Caco-2 (cell line): ENCODE measurements around the gene CDK5RAP2. TPM values are rescaled to one million over a fixed set of nuclear protein-coding genes. Genes with fewer than 3 reads are reported as not detected.

Experiments
- BruUV-seq: library from RNA; stranded (reverse); fragments of 400-500 nt; replicated peaks from 2 replicates; lab custom pipeline; 2021; lab: Mats Ljungman, UMichigan
- CTCF ChIA-PET: fragments of 300-600 bp; sonication (Branson Sonifier 250); formaldehyde crosslinking; loops from one replicate; lab custom pipeline; 2022; ENCODE audit warnings: antibody characterized with exemption; lab: Charles Lee
- POLR2A ChIA-PET: fragments of 300-600 bp; sonication (Branson Sonifier 250); formaldehyde crosslinking; loops from one replicate; lab custom pipeline; 2022; ENCODE audit warnings: antibody characterized with exemption; lab: Charles Lee
- DNase-seq, 2 experiments: peaks; one replicate each; pipeline versions ENCODE4 v3.0.0 to v3.0.0-alpha.2; 2020 to 2022
- H3K27me3 ChIP-seq: replicated peaks from 2 replicates; pipeline ENCODE4 v1.6.0; 2011; ENCODE audit warnings: low read length; ENCODE audit not compliant: control insufficient read depth, insufficient read depth
- H3K36me3 ChIP-seq: 2 replicates; pipeline ENCODE4 v1.5.1; 2011; ENCODE audit warnings: low read length; ENCODE audit not compliant: control insufficient read depth, insufficient read depth
- H3K4me1 ChIP-seq: fragments of 250-450 bp; sonication (Bioruptor Pico); 2 replicates; pipeline ENCODE4 v1.5.1; 2020; ENCODE audit warnings: mild to moderate bottlenecking
- H3K4me3 ChIP-seq: 2 replicates; pipeline ENCODE4 v1.5.1; 2011; ENCODE audit warnings: low read depth, mild to moderate bottlenecking, control low read depth, low read length
- H3K9me3 ChIP-seq: fragments of 250-450 bp; sonication (Bioruptor Pico); 2 replicates; pipeline ENCODE4 v1.5.1; 2020; ENCODE audit warnings: mild to moderate bottlenecking, moderate library complexity
- H3K27ac Mint-ChIP-seq: one replicate; pipeline ENCODE4 v1.8.0; 2022; ENCODE audit warnings: mixed read lengths; ENCODE audit not compliant: unreplicated experiment
- H3K27me3 Mint-ChIP-seq: one replicate; pipeline ENCODE4 v1.8.0; 2022; ENCODE audit warnings: mixed read lengths; ENCODE audit not compliant: insufficient read depth, unreplicated experiment
- H3K36me3 Mint-ChIP-seq: one replicate; pipeline ENCODE4 v1.8.0; 2022; ENCODE audit warnings: mild to moderate bottlenecking, mixed read lengths; ENCODE audit not compliant: insufficient read depth, unreplicated experiment
- H3K4me1 Mint-ChIP-seq: one replicate; pipeline ENCODE4 v1.8.0; 2022; ENCODE audit warnings: low read depth, mixed read lengths; ENCODE audit not compliant: unreplicated experiment
- H3K4me3 Mint-ChIP-seq: one replicate; pipeline ENCODE4 v1.8.0; 2022; ENCODE audit warnings: mild to moderate bottlenecking, moderate library complexity, mixed read lengths; ENCODE audit not compliant: unreplicated experiment
- H3K9me3 Mint-ChIP-seq: one replicate; pipeline ENCODE4 v1.8.0; 2022; ENCODE audit warnings: mixed read lengths; ENCODE audit not compliant: unreplicated experiment
- CTCF ChIP-seq, 2 experiments: fragments of 200-600 bp in 1 of 2; IDR thresholded peaks; 1 replicate in 1 of 2; 2 replicates in 1 of 2; pipeline versions ENCODE4 v1.5.1 to v1.8.0; 2011 to 2022; ENCODE audit warnings: antibody characterized with exemption in 1 of 2, control low read depth in 1 of 2, inconsistent platforms in 1 of 2, low read depth in 1 of 2, low read length in 1 of 2, mild to moderate bottlenecking in 1 of 2, moderate library complexity in 1 of 2; ENCODE audit not compliant: insufficient read depth in 1 of 2, severe bottlenecking in 1 of 2, unreplicated experiment in 1 of 2
- intact Hi-C: fragments of 100-400 bp; cut with micrococcal nuclease; formaldehyde crosslinking; loops from one replicate; pipeline ENCODE4 v1.10.0; 2022; ENCODE audit not compliant: unreplicated experiment
- total RNA-seq: library from RNA; stranded (reverse); gene quantifications from 2 replicates; pipeline ENCODE4 v1.2.3, GENCODE V29; 2022

The CDK5RAP2 gene
- total RNA-seq, 1 experiment from 2014 or later: 71.3 TPM

- Histone ChIP-seq H3K27me3 (no peaks in the 10 kb centered on the region), H3K9me3 (no peaks in the 10 kb centered on the region), H3K4me1 (no peaks in the 10 kb centered on the region), H3K4me3 (no peak overlapping the region), H3K36me3 (peaks cover 2% of the 10 kb centered on the region; the same call in 1 of the 2 replicates)
- no peak for DNase-seq
- ChIA-PET POLR2A (no interaction called here), CTCF (interaction anchor here (0.6 to 0.7 kb wide), 2 partner anchors 66 to 1160 kb away, joined by 3 read pairs; no protein-coding TSS in a partner anchor)
- no peak overlapping the region for H3K27ac Mint-ChIP-seq
- intact Hi-C loops: no loop called here
- no TSS peak for BruUV-seq
- H3K4me1 Mint-ChIP-seq: no peaks in the 10 kb centered on the region
- no peaks in the 10 kb centered on the region for H3K27me3 Mint-ChIP-seq
- peaks cover 11% of the 10 kb centered on the region for H3K36me3 Mint-ChIP-seq
- H3K9me3 Mint-ChIP-seq: no peaks in the 10 kb centered on the region
- H3K4me3 Mint-ChIP-seq: no peak overlapping the region
- TF ChIP-seq CTCF (IDR thresholded peaks at IDR 0.05; ENCODE audit: insufficient read depth in 1 of 2, low read depth in 1 of 2, low read length in 1 of 2, severe bottlenecking in 1 of 2, unreplicated experiment in 1 of 2): no peak
These were observed 147.4 kb downstream of the CDK5RAP2 start for GRCh38 chr9:120432600-120432999.

GRCh38 chr9:120431268-120431667 is 148.7 kb downstream of the CDK5RAP2 start:
- intact Hi-C loops: no loop called here
- POLR2A ChIA-PET: no interaction called here
- no TSS peak for BruUV-seq
- no peaks in the 10 kb centered on the region for H3K4me1 Mint-ChIP-seq
- CTCF ChIA-PET: no interaction called here
- Histone ChIP-seq H3K27me3 (no peaks in the 10 kb centered on the region), H3K4me1 (no peaks in the 10 kb centered on the region), H3K4me3 (no peak overlapping the region), H3K9me3 (no peaks in the 10 kb centered on the region), H3K36me3 (peaks cover 2% of the 10 kb centered on the region; the same call in 1 of the 2 replicates)
- no peak overlapping the region for H3K27ac Mint-ChIP-seq
- no peaks in the 10 kb centered on the region for H3K27me3 Mint-ChIP-seq
- no peaks in the 10 kb centered on the region for H3K9me3 Mint-ChIP-seq
- no peak overlapping the region for H3K4me3 Mint-ChIP-seq
- DNase-seq: no peak
- peaks cover 11% of the 10 kb centered on the region for H3K36me3 Mint-ChIP-seq
- TF ChIP-seq CTCF (IDR thresholded peaks at IDR 0.05; ENCODE audit: insufficient read depth in 1 of 2, low read depth in 1 of 2, low read length in 1 of 2, severe bottlenecking in 1 of 2, unreplicated experiment in 1 of 2): no peak

GRCh38 chr9:120424248-120424647 is 155.7 kb downstream of the CDK5RAP2 start:
- Mint-ChIP-seq H3K27ac (no peak overlapping the region), H3K36me3 (peaks cover 38% of the 10 kb centered on the region), H3K9me3 (no peaks in the 10 kb centered on the region), H3K4me1 (no peaks in the 10 kb centered on the region), H3K27me3 (no peaks in the 10 kb centered on the region), H3K4me3 (no peak overlapping the region)
- ChIA-PET POLR2A (no interaction called here), CTCF (no interaction called here)
- H3K36me3 ChIP-seq: no peaks in the 10 kb centered on the region
- BruUV-seq: no TSS peak
- intact Hi-C loops: no loop called here
- H3K9me3 ChIP-seq: no peaks in the 10 kb centered on the region
- no peak overlapping the region for H3K4me3 ChIP-seq
- no peak for DNase-seq
- no peak for TF ChIP-seq CTCF (IDR thresholded peaks at IDR 0.05; ENCODE audit: insufficient read depth in 1 of 2, low read depth in 1 of 2, low read length in 1 of 2, severe bottlenecking in 1 of 2, unreplicated experiment in 1 of 2)
- no peaks in the 10 kb centered on the region for H3K27me3 ChIP-seq
- H3K4me1 ChIP-seq: no peaks in the 10 kb centered on the region
